HG02610 (cell line): ENCODE results near the gene TOX3.

Experiments used
- ATAC-seq: cut with Tn5 transposase; IDR thresholded peaks from one replicate; pipeline ENCODE4 v1.9.1; 2021; ENCODE audit warnings: mild to moderate bottlenecking, moderate library complexity; ENCODE audit not compliant: unreplicated experiment

TOX3 gene

GRCh38 chr16:52496051-52496876 is 50.7 kb downstream of the TOX3 start:
- no peak for ATAC-seq

- ATAC-seq: no peak
These were observed 52.3 kb downstream of the TOX3 start for GRCh38 chr16:52494621-52495020.

DNA sequence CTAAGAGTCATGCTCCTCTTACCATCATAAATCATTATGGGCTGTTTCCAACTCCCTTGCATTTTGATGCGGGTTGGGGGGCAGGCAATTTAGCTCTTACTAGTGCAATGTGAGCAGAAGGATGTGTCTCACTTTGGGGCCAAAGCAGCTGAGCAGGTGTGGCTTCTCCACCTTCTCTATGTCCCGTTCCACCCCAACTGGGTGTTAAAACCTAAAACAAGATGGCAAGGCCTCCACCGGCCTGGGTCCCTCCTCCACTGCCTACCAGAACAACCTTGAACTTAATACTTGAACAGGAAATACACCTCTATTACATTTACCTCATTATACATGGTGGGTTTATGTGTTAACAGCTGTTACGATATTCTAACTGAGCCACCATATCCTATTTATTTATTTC is 52.8 kb downstream of the TOX3 start:
- no peak for ATAC-seq

- peak; percentile 86 for ATAC-seq
These were observed 54.1 kb downstream of the TOX3 start for GRCh38 chr16:52492789-52493357.

GRCh38 chr16:52491216-52491615 is 55.7 kb downstream of the TOX3 start:
- no peak for ATAC-seq

DNA sequence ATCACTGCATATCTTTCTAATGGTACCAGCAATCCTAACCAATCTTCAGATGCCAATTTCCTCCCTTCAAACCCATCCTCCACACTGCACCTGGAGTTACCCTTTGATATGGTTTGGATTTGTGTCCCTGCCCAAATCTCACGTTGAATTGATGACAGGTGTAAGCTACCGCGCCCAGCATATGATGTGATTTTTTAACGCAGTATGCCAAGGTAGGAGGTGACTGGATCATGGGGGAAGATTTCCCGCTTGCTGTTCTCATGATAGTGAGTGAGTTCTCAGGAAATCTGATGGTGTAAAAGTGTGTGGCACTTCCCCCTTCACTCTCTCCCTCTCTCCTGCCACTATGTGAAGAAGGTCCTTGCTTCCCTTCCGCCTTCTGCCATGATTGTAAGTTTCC is 57.0 kb downstream of the TOX3 start:
- ATAC-seq: no peak

GRCh38 chr16:52488837-52489289 is 58.1 kb downstream of the TOX3 start:
- ATAC-seq: no peak

DNA sequence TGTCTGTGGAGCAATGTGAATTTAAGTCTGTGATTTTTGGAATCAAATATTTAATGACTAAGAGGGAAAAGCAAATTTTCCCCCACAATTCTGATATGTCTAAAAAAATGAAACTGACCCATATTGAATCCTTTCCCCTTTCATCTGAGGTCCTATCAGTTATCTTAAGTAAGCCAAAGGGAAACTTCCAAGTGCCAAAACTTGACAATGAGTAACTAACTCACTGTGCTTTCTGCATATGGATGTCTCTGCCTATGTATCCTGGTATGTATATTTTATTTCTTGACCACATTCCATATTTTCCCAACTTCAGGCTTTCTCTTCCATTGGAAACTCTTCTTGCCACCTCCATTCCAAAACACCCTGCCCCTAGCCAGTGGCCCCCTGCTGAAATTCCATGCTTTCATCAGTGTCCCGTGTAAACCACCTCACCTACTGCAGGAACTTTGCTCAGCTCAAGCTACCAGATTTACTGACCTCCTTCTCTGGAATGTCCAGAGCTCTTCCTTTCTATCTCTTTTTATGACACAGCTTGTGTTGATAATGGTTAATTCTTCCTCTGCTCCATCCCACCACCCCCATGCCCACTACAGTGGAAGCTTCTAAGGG is 59.0 kb downstream of the TOX3 start:
- ATAC-seq: no peak

- ATAC-seq: no peak
These were observed 66.7 kb downstream of the TOX3 start for GRCh38 chr16:52480237-52480636.

DNA sequence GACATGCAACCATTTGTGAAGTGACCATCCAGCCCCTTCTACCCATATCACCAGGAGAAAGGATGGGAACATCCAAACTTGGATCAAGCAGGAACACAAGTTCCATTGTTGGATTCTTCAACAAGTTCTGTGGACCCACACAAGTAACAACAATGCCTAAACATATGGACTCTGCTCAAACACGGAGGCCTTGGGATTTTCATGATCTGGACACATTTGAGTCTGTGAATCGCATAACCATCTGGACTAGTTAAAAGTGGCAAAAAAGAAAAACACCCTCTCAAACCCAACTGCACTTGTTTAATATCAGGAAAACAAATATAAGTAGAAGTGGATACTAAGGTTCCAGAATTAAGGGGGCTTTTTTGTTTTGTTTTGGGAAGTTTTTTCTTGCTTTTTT is 70.8 kb downstream of the TOX3 start:
- no peak for ATAC-seq

- no peak for ATAC-seq
These were observed 72.3 kb downstream of the TOX3 start for GRCh38 chr16:52474679-52475078.

- ATAC-seq: no peak
These were observed 73.8 kb downstream of the TOX3 start for GRCh38 chr16:52473096-52473495.

- ATAC-seq: no peak
These were observed 75.1 kb downstream of the TOX3 start for GRCh38 chr16:52471650-52472370.

- ATAC-seq: no peak
These were observed 76.4 kb downstream of the TOX3 start for GRCh38 chr16:52470585-52470984.

DNA sequence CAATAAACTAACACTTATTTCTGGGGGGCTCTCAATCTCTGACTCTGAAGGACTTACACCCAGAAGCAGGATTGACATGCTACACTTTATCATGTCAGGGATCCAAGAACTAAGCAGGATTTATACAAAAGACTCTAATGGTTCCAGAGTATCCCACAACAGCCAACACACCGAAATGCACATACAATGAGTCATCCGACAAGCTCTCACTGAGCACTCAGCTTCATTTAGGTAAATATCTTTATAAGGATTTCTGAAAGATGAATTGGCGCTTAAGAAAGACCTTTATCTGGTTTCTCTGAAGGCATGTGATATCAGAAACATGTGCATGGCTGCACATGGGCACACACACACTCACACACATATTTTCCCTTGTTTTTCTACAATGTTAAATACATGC is 77.2 kb downstream of the TOX3 start:
- no peak for ATAC-seq

DNA sequence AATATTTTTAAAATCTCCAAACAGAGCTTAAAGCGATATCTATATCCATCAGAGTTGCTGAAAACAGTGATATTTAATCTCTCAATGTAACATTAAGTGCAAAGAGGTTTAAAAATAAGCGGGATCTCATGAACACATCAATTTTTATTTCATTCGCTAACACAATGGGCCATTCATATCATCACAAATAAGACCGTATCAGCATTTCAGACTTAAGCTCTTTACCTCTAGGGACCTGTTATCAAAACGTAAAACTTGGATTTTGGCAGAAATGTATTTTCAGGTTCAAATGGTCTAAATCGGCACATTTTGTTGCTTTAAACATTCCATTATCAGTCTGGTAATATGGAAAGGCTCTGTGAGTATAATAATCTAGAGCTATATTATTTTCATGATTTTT is 77.9 kb downstream of the TOX3 start:
- no peak for ATAC-seq

GRCh38 chr16:52467753-52468152 is 79.2 kb downstream of the TOX3 start:
- ATAC-seq: no peak

DNA sequence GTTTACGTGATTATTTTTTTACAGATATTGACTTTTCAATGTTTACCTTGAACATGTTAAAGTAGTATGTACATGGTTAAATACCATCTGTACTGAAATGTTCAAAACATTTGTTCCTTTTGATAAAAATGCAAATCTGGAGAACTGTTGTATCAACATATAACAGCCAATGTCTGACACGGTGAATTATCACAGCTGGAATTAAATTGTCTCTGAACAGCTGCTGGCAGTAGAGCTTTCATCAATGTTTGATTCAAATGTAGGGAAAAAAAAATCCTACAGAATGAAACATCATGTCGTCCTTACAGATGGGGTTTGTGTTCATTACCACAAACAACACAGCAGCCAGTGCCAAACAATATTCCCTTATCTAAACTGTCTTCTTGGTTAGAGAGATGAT is 79.9 kb downstream of the TOX3 start:
- no peak for ATAC-seq

- ATAC-seq: no peak
These were observed 81.2 kb downstream of the TOX3 start for GRCh38 chr16:52465711-52466267.

- ATAC-seq: no peak
These were observed 83.0 kb downstream of the TOX3 start for GRCh38 chr16:52463904-52464303.

DNA sequence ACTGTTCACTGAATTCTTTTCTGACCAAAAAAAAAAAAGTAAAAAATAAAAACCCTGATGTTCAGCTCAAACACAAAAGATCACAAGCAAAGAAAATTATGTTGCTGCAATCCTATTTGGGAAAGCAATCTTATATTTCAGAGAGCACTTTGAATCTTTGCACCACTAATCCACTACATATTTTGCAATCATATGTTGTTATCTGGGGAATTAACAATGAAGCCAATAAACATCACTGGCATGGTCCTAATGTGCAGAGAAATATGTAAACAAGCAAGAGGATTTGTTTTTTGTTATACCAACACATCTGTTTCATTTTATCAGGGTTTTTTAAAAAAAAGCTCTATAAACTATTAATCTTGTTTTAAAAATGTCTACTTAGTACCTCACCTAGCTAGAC is 84.1 kb downstream of the TOX3 start:
- no peak for ATAC-seq
